Naive thymus-derived CD8-positive, alpha-beta T cell (primary cell): ENCODE data around the gene ARHGAP6. TPM values are rescaled to one million over a fixed set of nuclear protein-coding genes. Genes with fewer than 3 reads are reported as not detected.

Experiments used
- ATAC-seq, 2 donors: fragments of 150-1000 bp; cut with Tn5 transposase in 1 of 2; sonication (Bioruptor Pico), chemical (Tn5 transposase) in 1 of 2; 1 replicate in 1 of 2; 2 replicates in 1 of 2; pipeline ENCODE4 v1.10.0; 2021; ENCODE audit warnings: mild to moderate bottlenecking in 2 of 2, moderate library complexity in 2 of 2
- POLR2A ChIA-PET: fragments of 350-600 bp; sonication (Branson Sonifier 250); formaldehyde crosslinking; loops from one replicate; lab custom pipeline; 2021; ENCODE audit warnings: antibody characterized with exemption; lab: Charles Lee
- DNase-seq, 10 donors: peaks; one replicate each; pipeline versions ENCODE4 v3.0.0 to v3.0.0-alpha.2; 2020 to 2022
- H3K27ac Mint-ChIP-seq, 10 donors: one replicate each; pipeline ENCODE4 v1.8.0; 2020 to 2022; ENCODE audit warnings: mild to moderate bottlenecking in 10 of 10, mixed read lengths in 10 of 10, moderate library complexity in 4 of 10, inconsistent platforms in 1 of 10
- H3K27me3 Mint-ChIP-seq, 5 donors: one replicate each; pipeline ENCODE4 v1.8.0; 2021 to 2022; ENCODE audit warnings: mixed read lengths in 5 of 5
- H3K36me3 Mint-ChIP-seq, 3 donors: one replicate each; pipeline ENCODE4 v1.8.0; 2020 to 2022; ENCODE audit warnings: mixed read lengths in 3 of 3, mild to moderate bottlenecking in 2 of 3, inconsistent platforms in 1 of 3
- H3K4me1 Mint-ChIP-seq, 4 donors: one replicate each; pipeline ENCODE4 v1.8.0; 2021 to 2022; ENCODE audit warnings: mixed read lengths in 4 of 4
- H3K4me3 Mint-ChIP-seq, 10 donors: one replicate each; pipeline ENCODE4 v1.8.0; 2020 to 2022; ENCODE audit warnings: mild to moderate bottlenecking in 10 of 10, mixed read lengths in 10 of 10, moderate library complexity in 6 of 10, inconsistent platforms in 1 of 10
- H3K9me3 Mint-ChIP-seq, 9 donors: one replicate each; pipeline ENCODE4 v1.8.0; 2020 to 2022; ENCODE audit warnings: mixed read lengths in 9 of 9, mild to moderate bottlenecking in 3 of 9, inconsistent platforms in 1 of 9, moderate library complexity in 1 of 9
- polyA plus RNA-seq, 3 donors: library from polyadenylated mRNA; unstranded; fragments of 300-500 nt; fragmentation: Illumina TruSeq; gene quantifications; one replicate each; pipeline ENCODE4 v1.2.3, GENCODE V29; 2021
- total RNA-seq, 8 experiments: library from RNA in 2 of 8; stranded (reverse) in 2 of 8; gene quantifications; one replicate each; pipeline ENCODE4 v1.2.3 and lab custom pipeline; 2021 to 2026

Gene ARHGAP6
- total and polyA plus RNA-seq, 5 experiments from 2014 or later = 0.22 TPM; not detected in 4

DNA sequence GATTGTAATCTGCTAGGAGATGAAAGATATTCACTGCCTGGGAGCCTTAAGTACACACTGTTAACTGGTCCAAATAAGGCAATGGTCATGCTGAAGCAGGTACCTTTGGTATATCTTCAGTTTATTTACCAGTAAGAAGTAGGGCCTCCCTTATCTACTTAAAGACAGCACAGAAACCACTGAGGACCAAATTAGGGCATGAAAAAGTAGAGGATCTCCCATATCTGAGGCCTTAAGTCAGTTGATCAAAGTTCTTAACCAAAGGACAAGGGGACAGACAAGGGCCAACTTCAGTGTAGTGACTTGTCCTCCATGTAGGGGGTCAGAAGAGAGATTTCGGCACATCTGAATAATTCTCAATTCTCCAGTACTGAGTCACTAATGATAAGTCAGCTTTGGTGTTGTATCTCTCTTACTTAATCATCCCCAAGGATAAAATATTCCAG is 313.4 kb downstream of the ARHGAP6 start:
- no peak overlapping the region for H3K27ac Mint-ChIP-seq
- H3K4me3 Mint-ChIP-seq = no peak overlapping the region
- peaks cover 0 to 3% (median 0%) of the 10 kb centered on the region in 5 donors for H3K27me3 Mint-ChIP-seq
- peaks cover 0 to 4% (median 0%) of the 10 kb centered on the region in 4 donors for H3K4me1 Mint-ChIP-seq
- ATAC-seq (no peak), DNase-seq (no peak)
- no peaks in the 10 kb centered on the region for H3K36me3 Mint-ChIP-seq
- H3K9me3 Mint-ChIP-seq = peaks cover 0 to 6% (median 0%) of the 10 kb centered on the region in 9 donors
- POLR2A ChIA-PET = no interaction called here

- Mint-ChIP-seq H3K27ac (peak overlapping the region in 1 of 10 donors; percentile 63), H3K4me1 (peaks cover 0 to 4% (median 0%) of the 10 kb centered on the region in 4 donors), H3K36me3 (no peaks in the 10 kb centered on the region), H3K9me3 (peaks cover 0 to 6% (median 0%) of the 10 kb centered on the region in 9 donors), H3K4me3 (no peak overlapping the region), H3K27me3 (peaks cover 0 to 3% (median 0%) of the 10 kb centered on the region in 5 donors)
- no peak for DNase-seq
- POLR2A ChIA-PET = no interaction called here
- no peak for ATAC-seq
Measured at GRCh38 chrX:11351375-11352295, 314.1 kb downstream of the ARHGAP6 start.

GRCh38 chrX:11349661-11350337 is 315.9 kb downstream of the ARHGAP6 start:
- H3K9me3 Mint-ChIP-seq = no peaks in the 10 kb centered on the region
- POLR2A ChIA-PET = no interaction called here
- no peak overlapping the region for H3K27ac Mint-ChIP-seq
- peaks cover 0 to 4% (median 0%) of the 10 kb centered on the region in 4 donors for H3K4me1 Mint-ChIP-seq
- no peak for DNase-seq
- no peaks in the 10 kb centered on the region for H3K27me3 Mint-ChIP-seq
- no peaks in the 10 kb centered on the region for H3K36me3 Mint-ChIP-seq
- H3K4me3 Mint-ChIP-seq = no peak overlapping the region
- ATAC-seq = no peak

GRCh38 chrX:11349020-11349419 is 316.7 kb downstream of the ARHGAP6 start:
- no peak overlapping the region for H3K27ac Mint-ChIP-seq
- no peak for ATAC-seq
- no peaks in the 10 kb centered on the region for H3K27me3 Mint-ChIP-seq
- DNase-seq = no peak
- no peak overlapping the region for H3K4me3 Mint-ChIP-seq
- peaks cover 0 to 4% (median 0%) of the 10 kb centered on the region in 4 donors for H3K4me1 Mint-ChIP-seq
- H3K9me3 Mint-ChIP-seq = no peaks in the 10 kb centered on the region
- H3K36me3 Mint-ChIP-seq = no peaks in the 10 kb centered on the region
- POLR2A ChIA-PET = no interaction called here

DNA sequence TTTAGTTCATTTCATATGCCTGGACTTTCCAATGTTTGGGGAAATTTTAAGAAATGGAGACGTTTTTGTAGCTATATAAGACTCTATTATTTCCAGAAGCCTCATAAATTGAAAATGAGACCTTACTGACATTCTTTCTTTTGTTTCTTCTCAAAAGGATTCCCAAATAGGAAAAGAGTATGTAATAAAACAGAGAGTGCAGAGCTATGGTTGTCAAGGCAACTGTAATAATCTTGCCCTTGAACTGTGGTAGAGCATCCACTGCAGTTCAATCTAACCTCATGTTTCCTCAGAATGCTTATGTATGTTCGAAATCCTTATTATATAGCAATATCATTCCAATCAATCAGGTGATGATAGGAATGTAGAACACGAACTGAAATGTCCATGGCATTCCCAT is 318.4 kb downstream of the ARHGAP6 start:
- Mint-ChIP-seq H3K9me3 (no peaks in the 10 kb centered on the region), H3K4me3 (no peak overlapping the region), H3K36me3 (no peaks in the 10 kb centered on the region), H3K4me1 (peaks cover 0 to 8% (median 0%) of the 10 kb centered on the region in 4 donors), H3K27ac (no peak overlapping the region), H3K27me3 (no peaks in the 10 kb centered on the region)
- ATAC-seq (no peak), DNase-seq (no peak)
- POLR2A ChIA-PET = no interaction called here

DNA sequence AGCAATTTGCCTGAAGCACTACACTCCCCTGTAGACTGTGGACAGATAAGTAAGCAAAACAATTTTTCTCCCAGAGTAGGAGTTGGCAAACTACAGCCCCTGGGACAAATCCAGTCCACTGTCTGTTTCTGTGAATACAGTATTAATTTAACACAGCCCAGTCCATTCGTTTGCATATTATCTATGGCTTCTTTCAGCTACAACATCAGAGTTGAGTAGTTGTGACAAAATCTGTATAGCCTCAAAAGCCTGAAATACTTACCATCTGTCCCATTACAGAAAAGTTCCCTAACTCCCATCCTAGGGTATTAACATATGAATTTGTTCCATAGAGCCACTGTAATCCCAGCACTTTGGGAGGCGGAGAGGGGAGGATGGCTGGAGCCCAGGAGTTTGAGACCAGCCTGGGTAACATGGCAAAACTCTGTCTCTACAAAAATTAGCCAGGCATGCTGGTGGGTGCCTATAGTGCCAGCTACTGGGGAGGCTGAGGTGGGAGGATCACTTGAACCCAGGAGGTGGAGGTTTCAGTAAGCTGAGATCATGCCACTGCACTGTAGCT is 319.5 kb downstream of the ARHGAP6 start:
- no peaks in the 10 kb centered on the region for H3K36me3 Mint-ChIP-seq
- POLR2A ChIA-PET = no interaction called here

DNA sequence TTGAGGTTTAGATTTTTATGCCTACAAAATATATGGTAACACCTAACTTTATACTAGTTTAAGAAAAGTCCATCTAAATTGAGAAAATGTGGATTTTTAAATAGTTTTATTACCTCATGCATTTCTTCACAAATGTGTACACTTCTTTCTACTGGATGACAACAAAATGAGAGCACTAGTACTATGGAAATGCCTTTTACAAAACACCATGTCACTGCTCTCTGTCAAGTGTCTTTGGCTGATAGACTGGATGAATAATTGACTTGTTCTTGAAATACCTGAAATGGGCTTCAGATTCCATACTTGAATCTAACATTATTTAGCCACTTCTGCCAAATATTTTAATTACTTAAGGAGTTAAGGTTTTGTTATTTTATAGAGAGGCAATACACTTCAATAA is 323.0 kb downstream of the ARHGAP6 start:
- Mint-ChIP-seq H3K4me1 (peaks cover 0 to 12% (median 0%) of the 10 kb centered on the region in 4 donors), H3K4me3 (no peak overlapping the region), H3K36me3 (no peaks in the 10 kb centered on the region), H3K9me3 (peaks cover 0 to 2% (median 0%) of the 10 kb centered on the region in 9 donors), H3K27ac (no peak overlapping the region), H3K27me3 (peaks cover 0 to 19% (median 10%) of the 10 kb centered on the region in 5 donors)
- POLR2A ChIA-PET = no interaction called here
- DNase-seq (no peak), ATAC-seq (no peak)

More for the DNA sequence above, 319.5 kb downstream of the ARHGAP6 start:
- no peak overlapping the region for H3K27ac Mint-ChIP-seq
- ATAC-seq (no peak), DNase-seq (no peak)
- H3K9me3 Mint-ChIP-seq = no peaks in the 10 kb centered on the region
- H3K27me3 Mint-ChIP-seq = no peaks in the 10 kb centered on the region
- H3K4me1 Mint-ChIP-seq = peaks cover 0 to 13% (median 0%) of the 10 kb centered on the region in 4 donors
- H3K4me3 Mint-ChIP-seq = no peak overlapping the region

DNA sequence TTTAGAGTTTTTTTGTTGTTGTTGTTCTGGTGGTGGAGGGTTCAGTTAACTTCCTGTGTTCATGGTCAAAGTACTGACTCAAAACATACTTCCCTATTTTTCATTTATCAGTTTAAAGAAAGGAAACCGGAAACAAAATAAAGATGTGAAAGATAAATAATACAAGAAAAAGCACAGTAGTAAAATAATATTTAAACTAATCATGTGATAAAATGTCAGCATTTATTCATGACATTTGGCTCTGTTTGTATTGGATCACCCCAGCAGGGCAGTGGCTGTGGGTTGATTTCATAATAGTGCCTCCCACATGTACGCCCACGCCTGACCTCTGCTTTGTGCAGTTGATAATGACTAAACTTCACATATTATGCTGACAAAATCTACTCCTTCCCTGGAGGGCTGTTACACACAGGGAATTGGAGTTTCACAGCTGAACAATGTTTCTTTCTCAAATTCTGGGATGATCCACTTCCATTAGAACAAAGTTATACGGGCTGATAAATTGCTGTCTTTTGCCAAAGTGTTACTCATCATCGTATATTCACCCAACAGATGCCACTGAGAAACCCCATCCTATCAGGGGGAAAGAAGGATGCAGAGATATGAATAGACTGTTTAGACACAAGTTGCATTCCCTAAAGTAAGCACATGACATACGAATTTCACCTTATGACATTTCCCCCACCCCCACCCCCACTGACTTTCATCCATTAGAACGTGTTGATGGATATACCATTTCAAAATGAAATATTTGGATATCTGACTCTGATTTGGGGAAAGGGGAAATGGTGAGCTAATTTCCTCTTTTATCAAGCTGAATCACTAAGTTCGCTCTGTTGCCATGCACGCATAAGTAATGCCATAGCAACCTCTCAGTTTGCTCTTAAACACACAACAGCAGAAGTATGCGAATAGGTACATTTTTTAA is 324.2 kb downstream of the ARHGAP6 start:
- Mint-ChIP-seq H3K9me3 (peaks cover 0 to 2% (median 0%) of the 10 kb centered on the region in 9 donors), H3K4me1 (peaks cover 0 to 12% (median 0%) of the 10 kb centered on the region in 4 donors), H3K4me3 (peak overlapping the region in 1 of 10 donors; percentile 39), H3K27me3 (peaks cover 0 to 19% (median 10%) of the 10 kb centered on the region in 5 donors), H3K27ac (peak overlapping the region in 2 of 10 donors; percentile 41 to 58), H3K36me3 (no peaks in the 10 kb centered on the region)
- ATAC-seq = no peak
- POLR2A ChIA-PET = no interaction called here
- no peak for DNase-seq

DNA sequence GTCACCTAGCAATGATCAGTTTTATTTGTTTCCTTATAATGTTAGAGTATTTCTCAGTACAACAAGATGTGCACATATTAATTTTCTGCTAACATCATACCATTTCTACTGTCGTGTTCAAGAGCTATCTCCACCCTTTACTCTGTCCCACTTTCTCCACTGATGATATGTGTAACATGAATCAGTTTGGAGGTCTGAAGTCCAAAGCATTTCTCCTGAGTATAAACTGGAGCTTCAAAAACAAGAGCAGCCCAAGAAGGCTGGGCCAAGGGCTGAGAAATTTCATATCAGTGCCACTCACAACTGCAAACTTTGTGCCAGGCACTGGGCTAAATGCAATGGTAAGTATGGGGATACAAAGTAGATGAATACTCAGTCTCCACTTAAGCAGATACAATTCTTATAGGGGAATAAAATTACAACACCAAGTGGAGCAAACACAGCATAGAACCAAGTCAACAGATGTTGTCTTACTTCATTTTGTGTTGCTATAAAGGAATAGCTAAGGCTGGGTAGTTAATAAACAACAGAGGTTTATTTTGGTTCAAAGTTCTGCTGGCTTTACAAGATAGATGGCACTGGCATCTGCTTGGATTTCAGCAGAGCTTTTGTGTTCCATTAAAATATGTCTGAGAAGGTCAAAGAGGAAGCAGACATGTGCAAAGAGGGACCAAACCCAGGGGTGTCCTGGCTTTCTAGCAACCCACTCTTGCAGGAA is 328.3 kb downstream of the ARHGAP6 start:
- no peak overlapping the region for H3K4me3 Mint-ChIP-seq
- H3K36me3 Mint-ChIP-seq = no peaks in the 10 kb centered on the region
- DNase-seq (no peak), ATAC-seq (no peak)
- peaks cover 0 to 2% (median 0%) of the 10 kb centered on the region in 9 donors for H3K9me3 Mint-ChIP-seq
- POLR2A ChIA-PET = no interaction called here
- no peak overlapping the region for H3K27ac Mint-ChIP-seq
- peaks cover 0 to 9% (median 0%) of the 10 kb centered on the region in 4 donors for H3K4me1 Mint-ChIP-seq
- H3K27me3 Mint-ChIP-seq = peaks cover 0 to 19% (median 10%) of the 10 kb centered on the region in 5 donors

DNA sequence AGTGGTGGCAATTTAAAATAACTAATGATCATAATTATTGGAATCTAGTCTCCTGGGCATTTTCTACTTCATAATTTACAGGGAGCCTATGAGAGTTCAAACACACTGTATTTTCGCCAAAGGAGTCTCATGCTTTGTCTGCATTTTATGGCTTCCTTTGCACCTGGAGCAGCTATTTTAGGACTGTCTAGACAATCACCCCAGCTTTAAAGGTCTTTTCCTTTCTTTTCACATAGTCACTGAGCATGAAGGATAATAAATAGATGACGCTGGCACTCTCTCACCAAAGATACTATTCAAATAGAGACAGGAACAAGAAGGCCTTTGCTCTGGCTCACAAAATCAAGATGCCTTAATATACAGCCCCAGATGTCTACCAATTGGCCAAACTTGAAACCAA is 329.5 kb downstream of the ARHGAP6 start:
- no peak for ATAC-seq
- peaks cover 0 to 3% (median 0%) of the 10 kb centered on the region in 9 donors for H3K9me3 Mint-ChIP-seq
- POLR2A ChIA-PET = no interaction called here

DNA sequence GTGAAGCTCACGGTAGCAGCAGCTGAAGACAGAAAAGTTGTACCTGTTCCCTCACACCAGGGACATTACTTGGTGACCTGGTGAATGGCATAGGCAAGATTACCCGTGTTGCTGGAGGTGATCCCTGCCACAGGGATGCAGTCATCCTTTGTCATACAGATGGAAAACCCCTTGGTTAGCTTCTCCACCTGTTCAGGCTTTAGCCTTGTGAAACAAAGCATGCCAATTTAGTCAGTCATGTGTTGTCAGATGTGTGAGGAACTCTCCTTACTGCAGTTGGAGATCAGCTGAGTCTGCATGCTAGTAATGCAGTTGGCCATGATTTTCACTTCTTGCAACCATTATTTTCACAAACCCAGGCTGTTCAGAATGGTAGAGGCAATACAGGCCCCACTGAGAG is 331.6 kb downstream of the ARHGAP6 start:
- ATAC-seq = no peak
- H3K9me3 Mint-ChIP-seq = peaks cover 0 to 3% (median 0%) of the 10 kb centered on the region in 9 donors
- no peaks in the 10 kb centered on the region for H3K36me3 Mint-ChIP-seq
- H3K4me3 Mint-ChIP-seq = no peak overlapping the region
- no peak for DNase-seq
- POLR2A ChIA-PET = no interaction called here
- H3K27ac Mint-ChIP-seq = no peak overlapping the region
- H3K27me3 Mint-ChIP-seq = peaks cover 0 to 5% (median 1%) of the 10 kb centered on the region in 5 donors
- H3K4me1 Mint-ChIP-seq = no peaks in the 10 kb centered on the region

More for the DNA sequence above, 329.5 kb downstream of the ARHGAP6 start:
- H3K27me3 Mint-ChIP-seq = peaks cover 0 to 19% (median 10%) of the 10 kb centered on the region in 5 donors
- no peak for DNase-seq
- no peaks in the 10 kb centered on the region for H3K4me1 Mint-ChIP-seq
- no peak overlapping the region for H3K27ac Mint-ChIP-seq
- H3K36me3 Mint-ChIP-seq = no peaks in the 10 kb centered on the region
- H3K4me3 Mint-ChIP-seq = no peak overlapping the region
